Measurements from ENCODE around the gene PPP2R1B.

Gene PPP2R1B

DNA sequence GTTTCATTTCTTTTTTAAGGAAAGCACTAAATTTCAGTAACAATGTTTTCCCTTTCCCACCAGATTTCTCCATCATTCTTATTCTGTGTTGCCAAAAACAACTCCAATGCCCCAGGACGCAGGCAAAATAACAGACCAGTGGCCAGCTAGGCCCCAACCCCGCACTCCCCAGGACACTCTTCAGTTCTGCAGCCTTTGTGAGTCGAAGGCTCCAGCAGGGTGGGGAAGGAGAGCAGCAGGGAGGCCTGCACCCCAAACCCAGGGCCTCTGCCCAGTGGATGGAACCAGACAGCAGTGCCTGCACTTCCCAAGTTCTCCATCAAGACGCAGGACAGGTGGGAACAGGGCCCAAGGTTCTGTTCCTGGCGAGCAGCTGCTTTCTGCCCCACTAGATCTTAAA, 34.4 kb downstream of the PPP2R1B start:
- Histone ChIP-seq H3K27ac (0 out of 2 replicates have a peak overlapping the region, but pooled peaks have one; percentile 19), H3K4me3 (no peak overlapping the region), H3K36me3 (ENCODE audit: insufficient read depth, low read length) (no peaks in the 10 kb centered on the region), H3K9ac (ENCODE audit: insufficient read length) (no peak overlapping the region), H3K9me3 (ENCODE audit: low read depth, low read length) (no peaks in the 10 kb centered on the region)
- no peak for DNase-seq (ENCODE audit: low read depth, low spot score)
- no peak for TF ChIP-seq FOXP2 (optimal IDR thresholded peaks at IDR 0.05; ENCODE audit: control extremely low read depth, extremely low read length, insufficient read depth)
- no peak for TF ChIP-seq EZH2 (IDR thresholded peaks at IDR 0.05)
- no peak for TF ChIP-seq POLR2AphosphoS5 (IDR thresholded peaks at IDR 0.05; ENCODE audit: borderline replicate concordance, low read depth, low read length)

DNA sequence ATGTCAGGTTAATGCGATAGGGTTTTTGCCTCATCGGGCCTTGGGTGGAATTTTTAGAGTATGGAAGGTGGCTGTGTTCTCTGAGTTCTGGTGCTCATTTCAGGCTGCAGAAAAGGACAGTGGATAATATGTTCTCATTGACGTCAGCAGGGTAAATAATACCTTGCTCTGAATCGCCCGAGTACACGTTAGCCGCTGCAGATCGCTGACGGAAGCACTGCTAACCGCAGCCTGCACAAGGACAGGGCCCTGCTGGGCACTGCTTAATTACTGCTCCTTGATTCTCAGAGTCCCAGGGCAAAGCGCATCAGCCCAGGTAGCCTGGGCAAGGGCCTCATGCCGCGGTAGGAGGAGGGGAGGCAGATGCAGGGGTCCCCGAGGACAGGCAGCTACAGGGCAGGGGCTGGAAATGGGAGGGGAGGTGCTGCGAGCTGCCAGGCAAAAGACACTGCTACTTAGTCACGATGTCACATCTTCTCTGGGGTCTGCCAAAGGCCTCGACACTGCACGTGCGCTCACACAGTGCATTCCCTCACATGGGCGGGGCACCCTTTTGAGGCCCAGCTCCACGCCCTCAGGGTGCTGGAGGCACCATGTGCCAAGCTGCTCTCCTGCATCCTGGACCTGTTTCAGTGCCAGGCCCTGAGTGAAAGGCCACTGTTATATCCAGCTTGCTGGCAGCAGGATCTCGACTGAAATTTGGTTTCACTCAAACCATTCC, 35.2 kb downstream of the PPP2R1B start:
- H3K27ac ChIP-seq: no peak overlapping the region
- no peaks in the 10 kb centered on the region for H3K9me3 ChIP-seq (ENCODE audit: low read depth, low read length)
- H3K9ac ChIP-seq (ENCODE audit: insufficient read length): no peak overlapping the region
- H3K36me3 ChIP-seq (ENCODE audit: insufficient read depth, low read length): no peaks in the 10 kb centered on the region; the same call in 1 of the 2 replicates
- no peak for DNase-seq (ENCODE audit: low read depth, low spot score)
- H3K4me3 ChIP-seq: no peak overlapping the region
- no peak for TF ChIP-seq EZH2 (IDR thresholded peaks at IDR 0.05)
- TF ChIP-seq POLR2AphosphoS5 (IDR thresholded peaks at IDR 0.05; ENCODE audit: borderline replicate concordance, low read depth, low read length): no peak
- no peak for TF ChIP-seq FOXP2 (optimal IDR thresholded peaks at IDR 0.05; ENCODE audit: control extremely low read depth, extremely low read length, insufficient read depth)

- no peak for TF ChIP-seq EZH2 (IDR thresholded peaks at IDR 0.05)
- TF ChIP-seq FOXP2 (optimal IDR thresholded peaks at IDR 0.05; ENCODE audit: control extremely low read depth, extremely low read length, insufficient read depth): no peak
- TF ChIP-seq POLR2AphosphoS5 (IDR thresholded peaks at IDR 0.05; ENCODE audit: borderline replicate concordance, low read depth, low read length): no peak
- no peaks in the 10 kb centered on the region for H3K9me3 ChIP-seq (ENCODE audit: low read depth, low read length)
- no peak overlapping the region for H3K4me3 ChIP-seq
- H3K36me3 ChIP-seq (ENCODE audit: insufficient read depth, low read length): peaks cover 6% of the 10 kb centered on the region
- DNase-seq (ENCODE audit: low read depth, low spot score): no peak
- H3K27ac ChIP-seq: 0 out of 2 replicates have a peak overlapping the region, but pooled peaks have one; percentile 4
- H3K9ac ChIP-seq (ENCODE audit: insufficient read length): peak overlapping the region; percentile 32
Measured at GRCh38 chr11:111729831-111730311, 36.3 kb downstream of the PPP2R1B start.

DNA sequence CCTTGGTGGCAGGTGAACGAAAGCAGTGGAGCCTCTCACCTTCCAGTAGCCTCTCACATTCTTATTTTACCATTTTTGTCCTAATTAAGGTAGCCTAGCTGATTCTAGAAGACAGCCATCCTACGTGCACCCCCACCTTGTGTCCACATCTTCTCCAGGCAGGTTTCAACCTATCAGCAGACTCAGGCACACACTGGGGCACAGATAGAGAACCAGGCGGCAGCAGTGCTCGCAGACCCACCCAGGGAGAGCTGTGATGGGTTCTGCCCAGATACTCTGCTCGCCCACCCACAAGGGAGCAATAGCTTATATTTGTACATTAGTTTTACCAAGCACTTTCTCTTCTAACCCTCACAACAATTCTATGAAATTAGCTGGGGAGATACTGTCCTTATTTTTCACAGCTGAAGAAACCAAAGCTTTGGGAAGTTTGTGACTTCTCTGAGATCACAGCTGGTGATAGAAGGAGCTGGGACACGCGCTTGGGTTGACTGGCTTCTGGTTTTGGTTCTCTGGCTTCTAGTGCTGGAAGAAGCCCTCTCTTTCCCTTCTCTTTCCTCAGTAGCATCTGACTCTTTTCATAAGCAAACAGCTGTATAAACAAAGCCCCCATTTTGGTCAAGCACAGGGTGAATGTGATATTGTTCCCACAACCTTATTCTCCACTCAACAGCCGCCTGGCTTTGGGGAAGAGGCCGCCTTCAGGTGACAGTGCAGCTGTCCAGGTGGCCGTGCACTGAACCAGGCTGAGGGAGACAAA, 36.9 kb downstream of the PPP2R1B start:
- H3K9ac ChIP-seq (ENCODE audit: insufficient read length): no peak overlapping the region
- TF ChIP-seq FOXP2 (optimal IDR thresholded peaks at IDR 0.05; ENCODE audit: control extremely low read depth, extremely low read length, insufficient read depth) (no peak), POLR2AphosphoS5 (IDR thresholded peaks at IDR 0.05; ENCODE audit: borderline replicate concordance, low read depth, low read length) (no peak), EZH2 (IDR thresholded peaks at IDR 0.05) (no peak)
- peaks cover 12% of the 10 kb centered on the region for H3K36me3 ChIP-seq (ENCODE audit: insufficient read depth, low read length)
- H3K27ac ChIP-seq: no peak overlapping the region
- H3K9me3 ChIP-seq (ENCODE audit: low read depth, low read length): no peaks in the 10 kb centered on the region
- DNase-seq (ENCODE audit: low read depth, low spot score): no peak
- no peak overlapping the region for H3K4me3 ChIP-seq

DNA sequence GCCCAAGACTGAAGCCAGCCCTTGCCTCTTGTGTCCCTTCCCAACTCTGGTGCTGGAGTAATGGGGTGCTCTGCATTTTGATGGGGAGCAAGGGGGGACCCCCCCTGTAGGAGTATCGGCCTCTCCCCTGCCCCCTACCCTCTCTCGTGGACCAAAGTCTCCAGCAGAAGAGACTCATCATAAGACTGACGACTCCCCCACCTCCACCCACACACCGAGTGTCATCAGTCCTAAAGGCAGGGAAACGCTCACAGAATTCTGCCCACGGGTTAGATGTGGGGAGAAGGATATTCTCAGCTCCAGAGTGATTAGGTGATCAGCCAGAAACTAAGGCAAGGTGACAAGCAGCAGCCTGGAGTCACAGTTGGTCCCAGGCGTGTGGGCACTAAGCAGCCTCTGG, 38.8 kb downstream of the PPP2R1B start:
- no peak for DNase-seq (ENCODE audit: low read depth, low spot score)
- Histone ChIP-seq H3K36me3 (ENCODE audit: insufficient read depth, low read length) (peaks cover 25% of the 10 kb centered on the region), H3K9ac (ENCODE audit: insufficient read length) (no peak overlapping the region), H3K27ac (no peak overlapping the region), H3K4me3 (no peak overlapping the region), H3K9me3 (ENCODE audit: low read depth, low read length) (no peaks in the 10 kb centered on the region)
- TF ChIP-seq EZH2 (IDR thresholded peaks at IDR 0.05): no peak

DNA sequence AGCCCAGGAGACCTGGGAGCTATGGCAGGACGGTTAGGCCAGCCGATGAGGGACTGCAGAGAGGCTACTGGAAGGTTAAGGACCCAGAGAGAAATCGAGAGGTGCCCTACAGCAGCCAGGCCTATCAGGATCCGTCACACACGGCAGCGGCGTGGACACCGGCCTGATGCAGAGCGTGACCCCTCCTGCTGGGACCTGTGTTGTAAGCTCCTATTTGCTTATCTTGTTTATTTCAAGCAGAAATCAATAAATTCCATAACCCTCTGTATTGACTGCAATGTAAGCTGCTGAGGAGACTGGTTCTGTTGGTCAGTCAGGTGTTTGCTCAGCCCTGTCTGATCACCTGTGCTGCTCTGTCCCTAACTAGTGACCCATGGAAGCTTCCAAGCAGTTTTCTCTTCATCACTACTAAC, 39.9 kb downstream of the PPP2R1B start:
- H3K4me3 ChIP-seq: no peak overlapping the region
- H3K36me3 ChIP-seq (ENCODE audit: insufficient read depth, low read length): peaks cover 36% of the 10 kb centered on the region

DNA sequence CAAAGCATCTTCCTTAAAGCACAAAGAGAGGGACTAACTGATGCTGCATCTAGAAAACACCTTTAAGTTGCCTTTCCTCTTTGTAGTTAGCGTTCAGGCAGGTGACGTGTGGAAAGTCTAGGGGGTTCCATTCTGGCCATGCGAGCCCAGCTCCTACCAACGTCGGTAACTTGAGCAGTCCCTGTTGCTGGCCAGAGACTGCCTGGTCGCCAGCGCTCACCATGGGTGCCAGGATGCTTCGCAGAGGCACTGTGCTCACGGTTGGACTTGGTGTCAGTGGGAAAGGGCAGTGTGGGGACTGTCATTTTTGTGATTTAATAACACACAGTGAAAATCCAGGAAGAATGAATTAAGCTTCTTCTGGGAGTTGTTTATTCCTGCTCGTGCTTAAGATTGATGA, 40.6 kb downstream of the PPP2R1B start:
- no peak for DNase-seq (ENCODE audit: low read depth, low spot score)
- no peak for TF ChIP-seq POLR2AphosphoS5 (IDR thresholded peaks at IDR 0.05; ENCODE audit: borderline replicate concordance, low read depth, low read length)
- no peak for TF ChIP-seq FOXP2 (optimal IDR thresholded peaks at IDR 0.05; ENCODE audit: control extremely low read depth, extremely low read length, insufficient read depth)
- no peak for TF ChIP-seq EZH2 (IDR thresholded peaks at IDR 0.05)
- Histone ChIP-seq H3K9ac (ENCODE audit: insufficient read length) (no peak overlapping the region), H3K4me3 (no peak overlapping the region), H3K36me3 (ENCODE audit: insufficient read depth, low read length) (peaks cover 43% of the 10 kb centered on the region), H3K9me3 (ENCODE audit: low read depth, low read length) (no peaks in the 10 kb centered on the region), H3K27ac (no peak overlapping the region)

More for the DNA sequence above, 39.9 kb downstream of the PPP2R1B start:
- TF ChIP-seq FOXP2 (optimal IDR thresholded peaks at IDR 0.05; ENCODE audit: control extremely low read depth, extremely low read length, insufficient read depth) (no peak), POLR2AphosphoS5 (IDR thresholded peaks at IDR 0.05; ENCODE audit: borderline replicate concordance, low read depth, low read length) (no peak), EZH2 (IDR thresholded peaks at IDR 0.05) (no peak)
- H3K9ac ChIP-seq (ENCODE audit: insufficient read length): no peak overlapping the region
- no peaks in the 10 kb centered on the region for H3K9me3 ChIP-seq (ENCODE audit: low read depth, low read length)
- no peak for DNase-seq (ENCODE audit: low read depth, low spot score)
- H3K27ac ChIP-seq: no peak overlapping the region

GRCh38 chr11:111724615-111725129, 41.5 kb downstream of the PPP2R1B start:
- TF ChIP-seq FOXP2 (optimal IDR thresholded peaks at IDR 0.05; ENCODE audit: control extremely low read depth, extremely low read length, insufficient read depth) (no peak), POLR2AphosphoS5 (IDR thresholded peaks at IDR 0.05; ENCODE audit: borderline replicate concordance, low read depth, low read length) (no peak), EZH2 (IDR thresholded peaks at IDR 0.05) (no peak)
- H3K9me3 ChIP-seq (ENCODE audit: low read depth, low read length): no peaks in the 10 kb centered on the region
- no peak overlapping the region for H3K4me3 ChIP-seq
- no peak for DNase-seq (ENCODE audit: low read depth, low spot score)
- no peak overlapping the region for H3K27ac ChIP-seq
- H3K36me3 ChIP-seq (ENCODE audit: insufficient read depth, low read length): peaks cover 52% of the 10 kb centered on the region
- H3K9ac ChIP-seq (ENCODE audit: insufficient read length): no peak overlapping the region
